Measurements from ENCODE around the gene TMEM60. TPM values are rescaled to one million over a fixed set of nuclear protein-coding genes. Genes with fewer than 3 reads are reported as not detected.
"Not testable (repeated sequence)": the region's sequence is repeated elsewhere in the genome, so short reads cannot be mapped to it uniquely, and the experiment has no call there.

Gene TMEM60
- total RNA-seq, 3 donors from 2014 or later: 13.1 to 19.6 (median 17.9) TPM

DNA sequence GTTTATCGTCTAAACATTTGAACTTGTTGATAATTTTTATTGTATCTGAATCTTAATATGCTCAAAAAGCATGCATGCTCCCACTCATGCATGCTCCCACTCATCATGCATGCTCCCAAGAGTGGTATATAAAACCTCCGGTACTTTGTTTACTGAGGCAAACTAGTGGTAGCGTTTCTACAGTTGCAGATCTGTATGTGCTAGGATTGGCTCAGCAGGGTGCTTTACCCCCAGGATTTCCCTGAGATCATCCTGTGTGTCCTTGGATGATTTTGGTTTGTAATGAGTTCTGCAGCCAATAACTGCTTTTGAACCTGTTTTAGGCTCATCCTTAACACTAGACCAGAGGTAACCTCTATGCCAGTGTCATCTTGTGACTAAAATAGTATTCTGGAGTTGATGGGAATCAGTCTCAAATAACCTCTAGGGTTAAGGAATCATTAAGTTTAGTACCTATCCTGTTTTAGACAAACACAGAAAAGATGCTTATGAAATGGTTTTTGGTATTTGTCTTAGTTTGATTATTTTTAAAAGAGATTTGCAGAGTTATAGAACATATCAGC is 40.8 kb upstream of the TMEM60 start:
- intact Hi-C loops (cut with DNase I; ENCODE audit: low total_unique reads): no loop called here
- Histone ChIP-seq H3K9me3 (no peaks in the 10 kb centered on the region), H3K4me1 (no peaks in the 10 kb centered on the region), H3K36me3 (no peaks in the 10 kb centered on the region), H3K27me3 (no peaks in the 10 kb centered on the region), H3K4me3 (no peak overlapping the region), H3K27ac (no peak overlapping the region)
- TF ChIP-seq POLR2A (IDR thresholded peaks at IDR 0.05) (no peak), POLR2AphosphoS5 (IDR thresholded peaks at IDR 0.05) (no peak)
- TF ChIP-seq, protein P1, sequence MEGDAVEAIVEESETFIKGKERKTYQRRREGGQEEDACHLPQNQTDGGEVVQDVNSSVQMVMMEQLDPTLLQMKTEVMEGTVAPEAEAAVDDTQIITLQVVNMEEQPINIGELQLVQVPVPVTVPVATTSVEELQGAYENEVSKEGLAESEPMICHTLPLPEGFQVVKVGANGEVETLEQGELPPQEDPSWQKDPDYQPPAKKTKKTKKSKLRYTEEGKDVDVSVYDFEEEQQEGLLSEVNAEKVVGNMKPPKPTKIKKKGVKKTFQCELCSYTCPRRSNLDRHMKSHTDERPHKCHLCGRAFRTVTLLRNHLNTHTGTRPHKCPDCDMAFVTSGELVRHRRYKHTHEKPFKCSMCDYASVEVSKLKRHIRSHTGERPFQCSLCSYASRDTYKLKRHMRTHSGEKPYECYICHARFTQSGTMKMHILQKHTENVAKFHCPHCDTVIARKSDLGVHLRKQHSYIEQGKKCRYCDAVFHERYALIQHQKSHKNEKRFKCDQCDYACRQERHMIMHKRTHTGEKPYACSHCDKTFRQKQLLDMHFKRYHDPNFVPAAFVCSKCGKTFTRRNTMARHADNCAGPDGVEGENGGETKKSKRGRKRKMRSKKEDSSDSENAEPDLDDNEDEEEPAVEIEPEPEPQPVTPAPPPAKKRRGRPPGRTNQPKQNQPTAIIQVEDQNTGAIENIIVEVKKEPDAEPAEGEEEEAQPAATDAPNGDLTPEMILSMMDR (IDR thresholded peaks at IDR 0.05): no peak
- DNase-seq (ENCODE audit: low spot score in 2 of 2): no peak

DNA sequence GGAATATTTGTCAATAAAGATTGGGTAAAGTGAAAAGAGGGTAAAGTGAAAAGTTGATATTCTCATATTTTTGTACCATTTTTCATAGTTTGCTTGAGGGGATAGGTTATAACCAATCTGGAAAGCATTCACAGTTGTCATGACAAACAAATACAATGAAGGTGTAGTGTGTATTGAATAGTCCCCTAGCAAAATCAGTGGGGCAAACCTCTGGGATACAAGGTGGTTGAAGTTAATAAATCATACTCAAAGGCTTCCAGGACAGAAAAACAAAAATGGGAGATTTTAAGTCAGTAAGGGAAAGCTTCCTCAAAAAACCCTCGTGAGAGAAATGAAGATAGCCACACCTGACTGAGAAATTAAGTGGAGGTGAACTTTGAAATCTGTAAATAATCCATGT is 39.7 kb upstream of the TMEM60 start:
- Histone ChIP-seq H3K4me1 (no peaks in the 10 kb centered on the region), H3K4me3 (no peak overlapping the region), H3K36me3 (no peaks in the 10 kb centered on the region), H3K27me3 (no peaks in the 10 kb centered on the region), H3K27ac (no peak overlapping the region), H3K9me3 (no peaks in the 10 kb centered on the region)
- TF ChIP-seq POLR2A (IDR thresholded peaks at IDR 0.05): no peak
- no peak for TF ChIP-seq POLR2AphosphoS5 (IDR thresholded peaks at IDR 0.05)
- DNase-seq (ENCODE audit: low spot score in 2 of 2): no peak
- intact Hi-C loops (cut with DNase I; ENCODE audit: low total_unique reads): no loop called here

DNA sequence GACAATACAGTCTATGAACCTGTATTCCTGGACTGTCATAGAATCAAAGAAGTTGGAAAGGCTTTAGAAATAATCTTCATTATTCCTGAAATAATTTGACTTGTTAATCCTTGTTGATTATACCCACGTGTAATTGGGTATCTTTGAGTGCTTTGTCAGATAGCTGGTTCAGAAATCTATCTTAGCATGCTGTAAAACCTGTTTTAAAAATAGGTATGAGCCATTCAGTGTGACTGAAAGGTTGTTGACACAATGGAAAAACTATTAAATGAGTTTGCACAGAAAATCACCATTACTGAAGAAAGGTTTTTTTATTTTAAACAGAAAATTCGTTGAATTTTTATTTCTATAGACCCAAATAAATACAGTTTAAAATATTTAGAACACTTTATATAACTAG is 39.0 kb upstream of the TMEM60 start:
- H3K4me3 ChIP-seq: no peak overlapping the region
- no peak overlapping the region for H3K27ac ChIP-seq
- DNase-seq (ENCODE audit: low spot score in 2 of 2): no peak
- no peaks in the 10 kb centered on the region for H3K9me3 ChIP-seq
- H3K36me3 ChIP-seq: no peaks in the 10 kb centered on the region
- TF ChIP-seq POLR2A (IDR thresholded peaks at IDR 0.05): no peak
- no peak for TF ChIP-seq POLR2AphosphoS5 (IDR thresholded peaks at IDR 0.05)
- TF ChIP-seq, protein P1 (IDR thresholded peaks at IDR 0.05): no peak
- H3K27me3 ChIP-seq: no peaks in the 10 kb centered on the region
- intact Hi-C loops (cut with DNase I; ENCODE audit: low total_unique reads): no loop called here
- H3K4me1 ChIP-seq: no peaks in the 10 kb centered on the region

DNA sequence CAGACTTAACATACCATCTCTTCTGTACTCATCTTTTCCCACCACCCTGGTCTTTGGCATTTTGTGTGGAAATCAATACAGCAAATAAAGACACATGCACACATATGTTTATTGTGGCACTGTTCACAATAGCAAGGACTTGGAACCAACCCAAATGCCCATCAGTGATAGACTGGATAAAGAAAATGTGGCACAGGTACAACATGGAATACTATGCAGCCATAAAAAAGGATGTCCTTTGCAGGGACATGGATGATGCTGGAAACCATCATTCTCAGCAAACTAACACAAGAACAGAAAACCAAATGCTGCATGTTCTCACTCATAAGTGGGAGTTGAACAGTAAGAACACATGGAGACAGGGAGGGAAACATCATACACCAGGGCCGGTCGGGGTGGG is 38.2 kb upstream of the TMEM60 start:
- H3K36me3 ChIP-seq; DNase-seq (ENCODE audit: low spot score in 2 of 2); H3K4me1 ChIP-seq; H3K4me3 ChIP-seq; H3K27ac ChIP-seq; intact Hi-C loops (cut with DNase I; ENCODE audit: low total_unique reads); H3K27me3 ChIP-seq; H3K9me3 ChIP-seq: not testable (repeated sequence)

DNA sequence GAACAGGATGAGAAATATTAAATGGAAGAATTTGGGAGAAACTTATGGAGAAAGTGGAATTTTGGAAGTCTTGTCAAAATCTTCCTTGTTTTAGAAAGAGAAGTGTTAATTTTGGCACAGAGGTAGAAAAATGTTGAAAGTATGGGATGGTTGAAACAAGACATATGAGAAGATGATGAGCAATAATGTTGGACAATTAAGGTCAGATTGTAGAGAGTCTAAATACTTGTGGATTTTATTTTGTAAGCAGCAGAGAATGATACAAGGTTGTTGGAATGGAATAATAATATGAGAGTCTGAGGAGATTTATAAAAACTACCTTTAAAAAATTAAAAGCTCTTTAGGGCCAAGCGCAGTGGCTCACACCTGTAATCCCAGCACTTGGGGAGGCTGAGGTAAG is 34.9 kb upstream of the TMEM60 start:
- H3K4me3 ChIP-seq: no peak overlapping the region
- no peak overlapping the region for H3K27ac ChIP-seq
- TF ChIP-seq POLR2A (IDR thresholded peaks at IDR 0.05): no peak
- intact Hi-C loops (cut with DNase I; ENCODE audit: low total_unique reads): no loop called here
- H3K9me3 ChIP-seq: no peaks in the 10 kb centered on the region
- H3K27me3 ChIP-seq: no peaks in the 10 kb centered on the region
- DNase-seq (ENCODE audit: low spot score in 2 of 2): no peak
- H3K36me3 ChIP-seq: no peaks in the 10 kb centered on the region
- no peaks in the 10 kb centered on the region for H3K4me1 ChIP-seq

DNA sequence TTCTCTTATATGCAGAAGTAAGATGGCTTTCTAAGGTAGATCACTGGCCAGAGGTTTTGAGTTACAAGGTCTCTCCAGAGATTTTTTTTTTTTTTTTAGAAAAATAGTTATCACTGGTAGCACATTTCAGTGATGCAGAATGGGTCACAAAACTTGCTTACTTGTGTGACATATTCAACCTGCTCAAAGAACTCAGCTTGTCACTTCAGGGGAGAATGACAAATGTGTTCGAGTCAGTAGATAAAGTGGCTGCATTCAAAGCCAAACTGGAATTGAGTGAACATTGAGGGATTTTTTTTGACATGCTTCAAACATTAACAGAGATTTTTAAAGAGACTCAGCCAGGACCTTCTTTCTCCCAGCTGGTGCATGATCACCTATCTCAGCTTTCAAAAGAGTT is 33.7 kb upstream of the TMEM60 start:
- H3K27me3 ChIP-seq: no peaks in the 10 kb centered on the region
- H3K36me3 ChIP-seq: no peaks in the 10 kb centered on the region
- H3K27ac ChIP-seq: no peak overlapping the region
- no peaks in the 10 kb centered on the region for H3K9me3 ChIP-seq
- no peaks in the 10 kb centered on the region for H3K4me1 ChIP-seq
- DNase-seq (ENCODE audit: low spot score in 2 of 2): no peak
- no peak for TF ChIP-seq POLR2A (IDR thresholded peaks at IDR 0.05)
- TF ChIP-seq, protein P1 (IDR thresholded peaks at IDR 0.05): no peak
- no peak for TF ChIP-seq POLR2AphosphoS5 (IDR thresholded peaks at IDR 0.05)
- H3K4me3 ChIP-seq: no peak overlapping the region
- intact Hi-C loops (cut with DNase I; ENCODE audit: low total_unique reads): no loop called here

DNA sequence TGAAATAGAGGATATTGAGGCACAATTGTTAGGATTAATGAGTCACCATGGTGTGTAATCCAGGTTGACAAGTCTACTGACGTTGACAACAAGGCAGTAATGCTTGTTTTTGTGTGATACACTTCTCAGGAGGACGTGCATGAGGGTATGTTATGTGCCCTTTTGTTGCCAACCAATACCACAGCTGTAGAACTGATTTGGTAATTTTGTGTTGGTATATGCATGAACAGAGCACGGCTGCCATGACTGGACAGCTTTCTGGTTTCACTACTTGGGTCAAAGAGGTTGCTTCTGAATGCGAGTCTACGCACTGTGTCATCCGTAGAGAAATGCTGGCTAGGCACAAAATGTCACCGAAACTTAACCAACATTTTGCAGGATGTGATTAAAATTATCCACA is 33.2 kb upstream of the TMEM60 start:
- Histone ChIP-seq H3K4me1 (no peaks in the 10 kb centered on the region), H3K4me3 (no peak overlapping the region), H3K36me3 (no peaks in the 10 kb centered on the region), H3K27ac (no peak overlapping the region), H3K9me3 (peaks cover 0 to 3% of the 10 kb centered on the region in 2 donors), H3K27me3 (no peaks in the 10 kb centered on the region)
- intact Hi-C loops (cut with DNase I; ENCODE audit: low total_unique reads): no loop called here
- DNase-seq (ENCODE audit: low spot score in 2 of 2): no peak
- no peak for TF ChIP-seq POLR2A (IDR thresholded peaks at IDR 0.05)
- TF ChIP-seq, protein P1 (IDR thresholded peaks at IDR 0.05): no peak
- no peak for TF ChIP-seq POLR2AphosphoS5 (IDR thresholded peaks at IDR 0.05)
